Psoas muscle (tissue), 8 donors: ENCODE results near the gene PAX8. TPM values are rescaled to one million over a fixed set of nuclear protein-coding genes. Genes with fewer than 3 reads are reported as not detected.

Source experiments
- ATAC-seq, 4 donors: fragments of 200-7000 bp; cut with Tn5 transposase; one replicate each; pipeline ENCODE4 v1.9.1; 2020; ENCODE audit warnings: moderate library complexity in 3 of 4, mild to moderate bottlenecking in 2 of 4
- DNase-seq, 2 donors: peaks; one replicate each; pipeline ENCODE4 v3.0.0-alpha.2; 2020
- H3K27ac ChIP-seq: fragments of 200-600 bp; one replicate; pipeline ENCODE4 v1.8.0; 2022
- H3K27me3 ChIP-seq, 3 donors: fragments of 200-600 bp in 1 of 3; one replicate each; pipeline versions ENCODE4 v1.6.1 to v1.8.0; 2013 to 2022; ENCODE audit warnings: low read length in 2 of 3, mild to moderate bottlenecking in 2 of 3, moderate library complexity in 1 of 3; ENCODE audit not compliant: insufficient read depth in 3 of 3
- H3K36me3 ChIP-seq, 2 donors: fragments of 200-600 bp in 1 of 2; one replicate each; pipeline versions ENCODE4 v1.6.1 to v1.8.0; 2013 to 2022; ENCODE audit warnings: low read depth in 1 of 2, mild to moderate bottlenecking in 1 of 2, moderate library complexity in 1 of 2; ENCODE audit not compliant: insufficient read depth in 1 of 2
- H3K4me1 ChIP-seq: fragments of 200-600 bp; one replicate; pipeline ENCODE4 v1.8.0; 2022
- H3K4me3 ChIP-seq: fragments of 200-600 bp; one replicate; pipeline ENCODE4 v1.8.0; 2022; ENCODE audit warnings: mild to moderate bottlenecking
- H3K9me3 ChIP-seq: fragments of 200-600 bp; one replicate; pipeline ENCODE4 v1.8.0; 2022
- WGBS, 3 donors: extraction: QIAGEN DNeasy Blood & Tissue Kit; methylation state at CpG; one replicate each; pipeline versions ENCODE4 v1.1.6 to v1.1.7; 2013; 5-methylcytosine and 5-hydroxymethylcytosine counted together
- intact Hi-C, 2 donors: fragments of 100-400 bp; cut with DNase I; formaldehyde crosslinking; loops; one replicate each; pipeline versions ENCODE4 v1.11.0 to v1.14.2; 2022
- polyA plus RNA-seq, 3 donors: library from polyadenylated mRNA; stranded (reverse); fragments of 200-250 nt; gene quantifications; one replicate each; pipeline ENCODE4 v1.2.3, GENCODE V29; 2013
- total RNA-seq, 4 donors: library from RNA; stranded (reverse); fragmentation: NEBNext Ultra II Directional in 2 of 4; extraction: Animal tissue kit (Norgen Biotek cat#: 25700) in 2 of 4; gene quantifications; one replicate each; pipeline versions ENCODE4 v1.2.1 to v1.2.4, GENCODE V29; 2021 to 2023
- TF ChIP-seq, protein P1 (sequence below): fragments of 200-600 bp; IDR thresholded peaks from one replicate; pipeline ENCODE4 v1.8.0; 2022; ENCODE audit warnings: antibody characterized with exemption
- donor health status: healthy with polysubstance abuse.
- donor health status: DM: no; HTN: no; CAD: no; lungs with moderate emphysema.
- donor health status: Bipolar disorder and iron deficiency.
- donor health status: healthy.
- donor health status: DM: yes; HTN: yes; CAD: no.
- donor health status: DM: no; HTN: no; CAD: no.
- donor health status: DM: no; HTN: no; CAD: no.
- donor health status: DM: yes; HTN: yes; CAD: no.

PAX8 gene
- total and polyA plus RNA-seq, 7 donors: 0.12 to 3.1 (median 0.35) TPM; not detected in 1

- WGBS, 3 donors: 89 to 96% (median 91%) methylated on average over 15 of the region's 15 CpGs
- Histone ChIP-seq H3K27ac (no peak overlapping the region), H3K36me3 (no peaks in the 10 kb centered on the region), H3K4me1 (no peaks in the 10 kb centered on the region), H3K4me3 (no peak overlapping the region), H3K27me3 (no peaks in the 10 kb centered on the region), H3K9me3 (no peaks in the 10 kb centered on the region)
- intact Hi-C loops: no loop called here
- TF ChIP-seq, protein P1, sequence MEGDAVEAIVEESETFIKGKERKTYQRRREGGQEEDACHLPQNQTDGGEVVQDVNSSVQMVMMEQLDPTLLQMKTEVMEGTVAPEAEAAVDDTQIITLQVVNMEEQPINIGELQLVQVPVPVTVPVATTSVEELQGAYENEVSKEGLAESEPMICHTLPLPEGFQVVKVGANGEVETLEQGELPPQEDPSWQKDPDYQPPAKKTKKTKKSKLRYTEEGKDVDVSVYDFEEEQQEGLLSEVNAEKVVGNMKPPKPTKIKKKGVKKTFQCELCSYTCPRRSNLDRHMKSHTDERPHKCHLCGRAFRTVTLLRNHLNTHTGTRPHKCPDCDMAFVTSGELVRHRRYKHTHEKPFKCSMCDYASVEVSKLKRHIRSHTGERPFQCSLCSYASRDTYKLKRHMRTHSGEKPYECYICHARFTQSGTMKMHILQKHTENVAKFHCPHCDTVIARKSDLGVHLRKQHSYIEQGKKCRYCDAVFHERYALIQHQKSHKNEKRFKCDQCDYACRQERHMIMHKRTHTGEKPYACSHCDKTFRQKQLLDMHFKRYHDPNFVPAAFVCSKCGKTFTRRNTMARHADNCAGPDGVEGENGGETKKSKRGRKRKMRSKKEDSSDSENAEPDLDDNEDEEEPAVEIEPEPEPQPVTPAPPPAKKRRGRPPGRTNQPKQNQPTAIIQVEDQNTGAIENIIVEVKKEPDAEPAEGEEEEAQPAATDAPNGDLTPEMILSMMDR: no peak
- DNase-seq (no peak), ATAC-seq (no peak)
Measured at GRCh38 chr2:113182471-113183260, 96.1 kb downstream of the PAX8 start.

DNA sequence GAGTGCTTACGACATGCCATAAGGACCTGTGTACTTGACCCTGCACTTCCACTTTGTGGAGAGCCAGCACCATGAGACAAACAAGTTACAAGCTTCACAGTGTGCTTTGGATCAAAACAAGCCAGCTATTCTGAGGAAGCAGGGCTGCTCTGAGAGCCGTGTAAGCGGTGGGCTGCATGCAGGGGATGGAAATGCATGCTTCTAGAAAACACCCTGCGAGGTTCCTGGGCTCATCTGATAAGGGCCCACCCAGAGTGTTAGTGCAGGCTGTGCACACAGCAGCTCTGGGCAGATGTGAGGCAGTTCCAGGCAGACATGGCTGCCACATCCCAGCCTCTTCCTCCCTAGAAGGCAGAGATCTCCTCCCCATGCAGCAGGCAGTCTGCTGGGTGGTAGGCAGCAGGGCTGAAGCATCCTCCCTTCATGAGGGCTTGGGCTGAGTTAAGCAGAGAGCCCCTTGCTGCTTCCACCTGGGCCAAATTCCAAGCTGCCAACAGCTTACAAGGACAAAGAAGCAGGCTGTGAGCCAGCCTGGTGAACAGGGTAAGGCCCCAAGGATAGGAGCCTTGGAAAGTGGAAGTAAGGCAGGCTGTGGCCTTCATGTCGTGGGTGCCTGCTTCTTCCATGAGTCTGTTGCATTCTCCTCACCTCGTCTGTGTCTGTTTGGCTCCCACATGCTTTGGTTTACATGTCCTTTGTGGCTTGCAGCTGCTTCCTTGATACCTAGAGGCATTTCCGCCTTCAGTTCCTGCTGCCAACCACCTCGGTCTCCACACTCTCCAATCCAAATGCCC is 97.3 kb downstream of the PAX8 start:
- no peaks in the 10 kb centered on the region for H3K4me1 ChIP-seq
- TF ChIP-seq, protein P1: no peak
- ATAC-seq (no peak), DNase-seq (no peak)
- no peaks in the 10 kb centered on the region for H3K9me3 ChIP-seq
- H3K27me3 ChIP-seq: no peaks in the 10 kb centered on the region
- intact Hi-C loops: no loop called here
- H3K4me3 ChIP-seq: no peak overlapping the region
- 59 to 66% (median 59%) methylated on average over 8 of the region's 8 CpGs for WGBS, 3 donors
- no peaks in the 10 kb centered on the region for H3K36me3 ChIP-seq
- no peak overlapping the region for H3K27ac ChIP-seq

DNA sequence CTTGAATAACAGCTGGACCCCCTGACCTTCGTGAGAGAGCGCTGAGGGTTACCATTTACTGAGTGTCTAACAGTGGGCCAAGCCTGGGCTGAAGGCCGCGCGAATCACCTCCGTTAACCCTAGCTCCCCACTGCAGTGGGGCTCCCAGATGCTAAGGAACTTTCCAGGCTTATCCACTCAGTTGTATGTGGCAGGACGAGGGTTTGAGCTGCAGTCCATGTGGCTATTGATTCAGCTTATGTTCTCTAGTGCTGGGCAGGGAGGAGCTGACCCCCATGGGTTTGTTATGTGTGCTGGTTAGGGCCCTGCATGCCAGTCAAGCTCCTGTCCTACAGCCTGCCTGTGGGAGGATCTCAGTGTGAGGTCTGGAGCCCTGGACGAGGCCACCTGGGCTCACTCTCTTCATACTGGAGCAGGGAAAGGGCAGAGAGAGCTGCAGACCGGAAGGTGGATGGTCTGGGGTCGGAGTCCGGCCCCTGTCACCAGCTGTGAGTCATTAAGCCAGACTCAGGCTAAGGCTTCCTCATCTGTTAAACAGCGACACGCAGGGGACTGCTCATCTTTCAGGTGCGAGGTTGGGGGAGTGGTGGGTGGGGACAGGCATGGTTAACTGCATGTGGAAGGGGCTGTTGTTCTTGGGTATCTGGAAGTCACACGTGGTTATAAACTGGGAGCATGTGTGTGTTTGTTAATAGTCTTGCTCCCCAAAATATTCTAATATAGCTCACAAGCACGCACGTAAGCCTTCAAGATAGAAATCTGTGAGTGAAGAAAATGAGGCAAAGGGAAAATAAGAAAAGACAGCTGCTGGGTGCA is 98.4 kb downstream of the PAX8 start:
- DNase-seq (no peak), ATAC-seq (no peak)
- H3K9me3 ChIP-seq: no peaks in the 10 kb centered on the region
- H3K36me3 ChIP-seq: no peaks in the 10 kb centered on the region
- H3K27ac ChIP-seq: no peak overlapping the region
- TF ChIP-seq, protein P1: no peak
- intact Hi-C loops: no loop called here
- H3K4me1 ChIP-seq: no peaks in the 10 kb centered on the region
- no peaks in the 10 kb centered on the region for H3K27me3 ChIP-seq
- no peak overlapping the region for H3K4me3 ChIP-seq
- WGBS, 3 donors: 75 to 86% (median 79%) methylated on average over 17 of the region's 17 CpGs

- Histone ChIP-seq H3K27me3 (no peaks in the 10 kb centered on the region), H3K9me3 (no peaks in the 10 kb centered on the region), H3K4me1 (no peaks in the 10 kb centered on the region), H3K36me3 (no peaks in the 10 kb centered on the region), H3K27ac (no peak overlapping the region), H3K4me3 (no peak overlapping the region)
- TF ChIP-seq, protein P1: no peak
- DNase-seq: no peak
- intact Hi-C loops: no loop called here
- no peak for ATAC-seq
- 91 to 93% (median 92%) methylated on average over 8 of the region's 8 CpGs for WGBS, 3 donors
Measured at GRCh38 chr2:113179446-113180045, 99.2 kb downstream of the PAX8 start.
